Fibroblast of the aortic adventitia (primary cell): ENCODE data around the gene CCDC188. TPM values are rescaled to one million over a fixed set of nuclear protein-coding genes. Genes with fewer than 3 reads are reported as not detected.

Source experiments
- DNase-seq: peaks from one replicate; pipeline ENCODE4 v3.0.0-alpha.2; 2010; ENCODE audit warnings: low read depth
- H3K4me3 ChIP-seq: 2 replicates; pipeline ENCODE4 v1.5.1; 2011; ENCODE audit warnings: low read depth, mild to moderate bottlenecking, control low read depth, low read length, moderate library complexity
- total RNA-seq: library from RNA; depleted of rRNA; stranded (reverse); fragments of >200 nt; gene quantifications from 2 replicates; pipeline ENCODE4 v1.2.3, GENCODE V29; 2012; ENCODE audit warnings: low replicate concordance
- TF ChIP-seq, protein P1 (sequence below): IDR thresholded peaks from 2 replicates; pipeline ENCODE4 v1.5.1; 2011; ENCODE audit warnings: mild to moderate bottlenecking, low read length, control low read depth, inconsistent platforms; ENCODE audit not compliant: insufficient read depth

Gene CCDC188
- total RNA-seq, 1 donor, result 0.45 TPM

DNA sequence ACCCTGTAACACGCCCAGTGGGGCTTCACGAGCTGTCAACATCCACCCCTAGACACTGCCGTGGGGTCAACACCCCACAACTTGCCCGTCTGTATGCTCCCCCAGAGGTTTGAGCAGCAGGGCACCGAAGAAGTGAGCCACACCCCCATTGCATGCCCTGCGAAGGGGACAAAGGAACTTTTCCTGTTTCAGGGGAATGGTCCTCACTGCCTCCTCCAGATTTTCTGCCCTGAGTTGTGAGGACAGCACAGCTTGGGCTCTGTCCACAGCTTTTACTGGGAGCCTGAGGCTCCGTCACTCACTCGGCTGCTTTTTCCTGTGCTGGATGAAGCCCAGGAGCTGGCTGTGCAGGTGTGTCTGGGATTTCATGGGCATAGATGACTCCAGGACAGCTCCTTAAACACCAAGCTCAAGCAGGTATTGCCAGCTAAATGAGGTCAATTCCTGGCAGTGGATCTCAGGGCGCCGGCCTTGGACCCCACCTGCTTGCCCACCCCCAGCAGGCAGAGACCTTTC lies 40.2 kb upstream of the CCDC188 start:
- TF ChIP-seq, protein P1, sequence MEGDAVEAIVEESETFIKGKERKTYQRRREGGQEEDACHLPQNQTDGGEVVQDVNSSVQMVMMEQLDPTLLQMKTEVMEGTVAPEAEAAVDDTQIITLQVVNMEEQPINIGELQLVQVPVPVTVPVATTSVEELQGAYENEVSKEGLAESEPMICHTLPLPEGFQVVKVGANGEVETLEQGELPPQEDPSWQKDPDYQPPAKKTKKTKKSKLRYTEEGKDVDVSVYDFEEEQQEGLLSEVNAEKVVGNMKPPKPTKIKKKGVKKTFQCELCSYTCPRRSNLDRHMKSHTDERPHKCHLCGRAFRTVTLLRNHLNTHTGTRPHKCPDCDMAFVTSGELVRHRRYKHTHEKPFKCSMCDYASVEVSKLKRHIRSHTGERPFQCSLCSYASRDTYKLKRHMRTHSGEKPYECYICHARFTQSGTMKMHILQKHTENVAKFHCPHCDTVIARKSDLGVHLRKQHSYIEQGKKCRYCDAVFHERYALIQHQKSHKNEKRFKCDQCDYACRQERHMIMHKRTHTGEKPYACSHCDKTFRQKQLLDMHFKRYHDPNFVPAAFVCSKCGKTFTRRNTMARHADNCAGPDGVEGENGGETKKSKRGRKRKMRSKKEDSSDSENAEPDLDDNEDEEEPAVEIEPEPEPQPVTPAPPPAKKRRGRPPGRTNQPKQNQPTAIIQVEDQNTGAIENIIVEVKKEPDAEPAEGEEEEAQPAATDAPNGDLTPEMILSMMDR, result no peak
- no peak for DNase-seq
- no peak overlapping the region for H3K4me3 ChIP-seq

DNA sequence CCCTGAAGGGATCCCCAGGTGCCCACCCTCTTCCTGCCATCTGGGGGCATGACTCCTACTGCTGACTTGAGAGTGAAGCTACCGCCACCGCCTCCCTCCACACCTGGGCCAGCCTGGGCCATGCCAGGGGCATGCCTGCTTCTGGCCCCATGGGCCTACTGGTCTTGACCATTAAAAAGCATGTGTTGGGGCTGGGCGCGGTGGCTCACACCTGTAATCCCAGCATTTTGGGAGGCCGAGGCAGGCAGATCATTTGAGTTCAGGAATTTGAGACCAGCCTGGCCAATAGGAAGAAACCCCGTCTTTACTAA lies 37.7 kb upstream of the CCDC188 start:
- DNase-seq, result no peak
- H3K4me3 ChIP-seq, result no peak overlapping the region
- TF ChIP-seq, protein P1, result no peak

DNA sequence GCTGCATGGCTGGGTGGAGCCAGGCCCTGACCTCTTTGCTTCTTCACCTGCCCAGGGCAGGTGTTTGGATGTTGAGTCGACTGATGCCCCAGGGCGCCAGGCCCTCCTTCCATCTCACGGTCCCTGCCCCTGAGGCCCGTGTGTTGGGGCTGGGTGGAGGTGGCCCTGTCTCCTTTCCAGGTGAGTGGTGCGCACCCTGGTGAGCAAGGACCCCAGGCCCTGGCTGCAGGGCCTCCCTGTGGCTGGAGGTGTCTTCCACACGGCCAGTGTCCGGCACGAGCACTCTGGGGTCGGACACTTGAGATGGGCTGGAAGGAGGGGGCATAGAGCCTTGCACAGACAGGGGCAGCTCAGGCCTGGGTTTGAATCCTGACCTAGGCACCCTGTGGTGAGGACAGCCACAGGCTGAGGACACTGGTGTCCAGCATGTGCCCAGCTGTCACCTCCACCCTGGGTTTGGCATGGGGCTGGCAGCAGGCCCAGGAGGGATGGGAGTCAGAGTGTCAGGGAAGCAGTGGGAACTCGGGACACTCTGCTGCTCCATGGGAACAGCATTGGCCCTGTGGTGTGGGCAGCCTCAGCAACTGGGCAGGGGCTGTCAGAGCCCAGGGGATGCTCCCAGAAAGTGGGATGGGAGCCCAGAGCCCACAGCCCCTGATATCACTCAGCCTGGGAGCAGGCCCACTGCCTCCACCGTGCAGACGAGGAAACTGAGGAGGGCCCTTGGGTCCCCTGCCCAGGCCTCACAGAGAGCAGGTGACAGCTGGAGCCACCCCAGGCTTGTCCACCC lies 37.1 kb upstream of the CCDC188 start:
- no peak overlapping the region for H3K4me3 ChIP-seq
- no peak for DNase-seq
- TF ChIP-seq, protein P1, result no peak

DNA sequence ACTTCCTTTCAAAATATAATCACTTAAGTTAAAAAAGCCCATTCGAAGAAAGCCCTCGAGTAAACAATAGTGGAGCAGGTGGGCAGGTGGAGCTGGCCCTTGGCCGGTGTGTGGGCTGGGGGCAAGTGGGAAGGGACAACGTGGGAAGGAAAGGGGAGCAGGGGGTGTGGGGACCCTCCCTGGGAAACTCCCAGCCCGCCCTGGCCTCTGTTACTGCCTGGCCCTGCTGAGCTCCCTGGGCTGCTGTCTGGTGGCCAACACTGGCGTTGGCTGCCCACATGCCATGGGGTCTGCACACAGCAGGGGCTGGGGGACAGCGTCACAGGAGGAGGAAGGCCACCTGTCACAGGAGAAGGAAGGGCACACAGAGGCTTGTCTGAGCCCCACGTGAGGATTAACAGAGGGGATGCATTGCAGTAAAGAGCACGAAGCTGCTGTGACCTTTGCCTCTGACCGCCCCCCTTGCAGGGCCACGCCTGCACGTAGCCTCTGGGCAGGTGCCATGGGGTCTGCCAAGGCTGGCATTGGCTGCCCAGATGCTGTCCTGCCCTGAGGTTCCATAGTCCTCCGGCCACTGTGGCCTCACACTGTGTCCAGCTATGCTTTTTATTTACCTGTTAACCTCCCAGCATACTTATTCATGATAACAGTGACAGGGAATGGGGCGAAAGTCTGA lies 36.2 kb upstream of the CCDC188 start:
- TF ChIP-seq, protein P1, result no peak
- DNase-seq, result no peak

DNA sequence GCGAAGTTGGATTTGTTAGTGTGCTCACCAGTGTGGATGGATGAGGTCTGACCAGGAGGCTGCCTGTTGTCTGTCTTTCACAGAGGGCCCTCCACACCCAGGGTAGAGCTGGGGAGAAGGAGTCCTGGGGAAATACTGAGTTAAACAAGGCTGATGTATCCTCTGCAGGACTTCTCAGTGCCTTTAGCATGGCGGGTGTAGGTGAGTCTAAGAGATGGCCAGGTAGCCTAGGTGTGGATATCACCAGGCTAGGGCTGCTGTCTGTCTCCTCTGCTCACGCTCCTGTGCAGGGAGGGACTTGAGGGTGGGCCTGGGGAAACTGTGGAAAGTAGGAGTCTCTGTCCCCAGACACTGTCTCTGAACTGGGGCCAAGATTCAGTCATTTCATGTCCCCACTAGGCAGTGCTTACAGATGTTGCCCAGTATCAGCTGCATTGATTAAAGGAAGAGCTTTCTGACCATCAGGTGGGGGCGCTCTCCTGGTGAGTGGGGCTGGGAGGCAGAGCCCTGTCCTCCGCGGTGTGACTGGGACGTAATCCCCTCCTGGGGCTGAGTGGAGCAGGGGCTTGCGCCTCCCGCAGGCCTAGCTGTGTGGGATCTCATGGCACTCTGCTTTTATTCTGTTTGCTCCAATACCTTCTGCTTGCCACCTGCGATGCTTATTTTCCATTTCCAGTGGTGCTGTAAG lies 35.5 kb upstream of the CCDC188 start:
- TF ChIP-seq, protein P1, result no peak
- no peak overlapping the region for H3K4me3 ChIP-seq
- DNase-seq, result no peak

More for the DNA sequence above, 36.2 kb upstream of the CCDC188 start:
- H3K4me3 ChIP-seq, result no peak overlapping the region

DNA sequence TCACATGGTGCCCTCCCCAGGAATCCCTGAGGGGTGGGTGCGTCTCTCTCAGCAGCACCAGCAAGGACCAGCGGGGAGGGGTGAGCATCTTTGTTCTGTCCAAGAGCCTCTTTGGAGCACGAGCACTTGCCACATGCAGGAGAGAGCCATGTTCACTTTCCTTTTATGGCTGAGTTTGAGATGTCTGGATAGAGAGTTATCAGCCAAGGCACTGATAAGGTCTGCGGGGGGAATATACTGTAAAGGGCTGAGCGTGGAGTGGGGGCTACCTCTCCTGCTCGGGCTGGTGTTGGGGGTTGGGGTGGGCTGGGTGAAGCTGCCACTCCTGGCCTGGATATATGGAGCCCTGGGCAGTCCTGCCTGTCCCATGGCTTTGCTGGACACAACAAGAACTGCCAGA lies 34.9 kb upstream of the CCDC188 start:
- DNase-seq, result no peak
- H3K4me3 ChIP-seq, result no peak overlapping the region
- TF ChIP-seq, protein P1, result no peak
